ENCODE data around the gene FOXP1.

FOXP1 gene

DNA sequence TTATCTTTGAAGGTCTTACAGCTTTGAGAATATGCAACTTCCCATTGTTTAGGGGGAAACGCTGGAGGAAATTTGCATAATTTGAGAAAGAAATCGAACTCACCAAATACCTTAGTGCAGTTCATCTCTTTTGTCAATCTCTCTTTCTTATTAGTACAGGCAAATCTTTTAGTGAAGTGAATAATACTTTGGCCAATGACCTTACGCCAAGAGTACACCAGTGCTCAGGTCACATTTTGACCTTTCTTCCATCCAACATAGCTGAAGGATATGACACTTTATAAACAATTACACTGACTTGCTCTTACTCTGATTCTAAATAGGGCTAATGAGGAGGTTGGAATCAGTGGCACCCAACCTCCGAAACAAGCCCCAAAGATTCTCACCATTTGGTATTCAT, 494.8 kb downstream of the FOXP1 start (continued):
- TF ChIP-seq, protein P1, sequence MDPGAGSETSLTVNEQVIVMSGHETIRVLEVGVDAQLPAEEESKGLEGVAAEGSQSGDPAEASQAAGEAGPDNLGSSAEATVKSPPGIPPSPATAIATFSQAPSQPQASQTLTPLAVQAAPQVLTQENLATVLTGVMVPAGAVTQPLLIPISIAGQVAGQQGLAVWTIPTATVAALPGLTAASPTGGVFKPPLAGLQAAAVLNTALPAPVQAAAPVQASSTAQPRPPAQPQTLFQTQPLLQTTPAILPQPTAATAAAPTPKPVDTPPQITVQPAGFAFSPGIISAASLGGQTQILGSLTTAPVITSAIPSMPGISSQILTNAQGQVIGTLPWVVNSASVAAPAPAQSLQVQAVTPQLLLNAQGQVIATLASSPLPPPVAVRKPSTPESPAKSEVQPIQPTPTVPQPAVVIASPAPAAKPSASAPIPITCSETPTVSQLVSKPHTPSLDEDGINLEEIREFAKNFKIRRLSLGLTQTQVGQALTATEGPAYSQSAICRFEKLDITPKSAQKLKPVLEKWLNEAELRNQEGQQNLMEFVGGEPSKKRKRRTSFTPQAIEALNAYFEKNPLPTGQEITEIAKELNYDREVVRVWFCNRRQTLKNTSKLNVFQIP (CRISPR knock-in tag; IDR thresholded peaks at IDR 0.05; ENCODE audit: borderline replicate concordance, low read depth): no peak
- TF ChIP-seq TCF4 (CRISPR knock-in tag; IDR thresholded peaks at IDR 0.05; ENCODE audit: borderline replicate concordance) (no peak), TOX (CRISPR knock-in tag; IDR thresholded peaks at IDR 0.05; ENCODE audit: borderline replicate concordance) (no peak), ZNF70 (CRISPR knock-in tag; IDR thresholded peaks at IDR 0.05) (no peak)
- TF ChIP-seq, protein P2, sequence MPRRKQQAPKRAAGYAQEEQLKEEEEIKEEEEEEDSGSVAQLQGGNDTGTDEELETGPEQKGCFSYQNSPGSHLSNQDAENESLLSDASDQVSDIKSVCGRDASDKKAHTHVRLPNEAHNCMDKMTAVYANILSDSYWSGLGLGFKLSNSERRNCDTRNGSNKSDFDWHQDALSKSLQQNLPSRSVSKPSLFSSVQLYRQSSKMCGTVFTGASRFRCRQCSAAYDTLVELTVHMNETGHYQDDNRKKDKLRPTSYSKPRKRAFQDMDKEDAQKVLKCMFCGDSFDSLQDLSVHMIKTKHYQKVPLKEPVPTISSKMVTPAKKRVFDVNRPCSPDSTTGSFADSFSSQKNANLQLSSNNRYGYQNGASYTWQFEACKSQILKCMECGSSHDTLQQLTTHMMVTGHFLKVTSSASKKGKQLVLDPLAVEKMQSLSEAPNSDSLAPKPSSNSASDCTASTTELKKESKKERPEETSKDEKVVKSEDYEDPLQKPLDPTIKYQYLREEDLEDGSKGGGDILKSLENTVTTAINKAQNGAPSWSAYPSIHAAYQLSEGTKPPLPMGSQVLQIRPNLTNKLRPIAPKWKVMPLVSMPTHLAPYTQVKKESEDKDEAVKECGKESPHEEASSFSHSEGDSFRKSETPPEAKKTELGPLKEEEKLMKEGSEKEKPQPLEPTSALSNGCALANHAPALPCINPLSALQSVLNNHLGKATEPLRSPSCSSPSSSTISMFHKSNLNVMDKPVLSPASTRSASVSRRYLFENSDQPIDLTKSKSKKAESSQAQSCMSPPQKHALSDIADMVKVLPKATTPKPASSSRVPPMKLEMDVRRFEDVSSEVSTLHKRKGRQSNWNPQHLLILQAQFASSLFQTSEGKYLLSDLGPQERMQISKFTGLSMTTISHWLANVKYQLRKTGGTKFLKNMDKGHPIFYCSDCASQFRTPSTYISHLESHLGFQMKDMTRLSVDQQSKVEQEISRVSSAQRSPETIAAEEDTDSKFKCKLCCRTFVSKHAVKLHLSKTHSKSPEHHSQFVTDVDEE (CRISPR knock-in tag; IDR thresholded peaks at IDR 0.05): no peak

DNA sequence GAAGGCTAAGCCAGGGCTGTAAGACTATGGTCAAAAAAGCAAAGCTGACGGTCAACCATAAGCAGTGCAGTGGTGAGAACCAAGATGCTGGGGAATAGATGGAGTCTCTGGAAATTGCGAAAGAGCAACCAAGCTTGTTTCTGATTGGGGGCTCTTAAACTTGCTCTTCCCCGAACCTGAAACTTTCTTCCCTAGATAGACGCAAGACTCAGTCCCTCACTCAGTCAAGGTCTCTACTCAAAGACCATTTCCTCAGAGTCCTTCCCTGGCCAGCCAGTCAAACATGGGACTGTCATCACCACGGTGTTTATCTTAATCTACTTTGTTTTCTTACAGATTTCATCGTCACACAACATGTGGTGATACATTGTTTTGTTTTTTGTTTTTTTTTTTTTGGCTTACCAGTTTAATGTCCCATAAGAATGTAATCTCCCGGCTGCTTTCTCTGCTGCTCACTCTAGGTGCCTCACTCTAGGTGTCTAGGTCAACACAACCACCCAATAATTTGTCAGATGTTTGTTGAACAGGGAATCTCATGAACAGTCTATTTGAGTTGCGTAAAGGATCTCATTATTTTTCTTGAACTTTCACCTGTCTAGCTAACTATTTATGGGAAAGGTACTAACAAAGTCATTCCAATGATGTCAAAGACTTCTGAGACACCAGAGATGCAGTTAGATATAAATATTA, 495.4 kb downstream of the FOXP1 start:
- ATAC-seq: no peak
- TF ChIP-seq OSR1 (CRISPR knock-in tag; IDR thresholded peaks at IDR 0.05) (no peak), ESRRG (CRISPR knock-in tag; IDR thresholded peaks at IDR 0.05) (no peak), ZC3H10 (CRISPR knock-in tag; IDR thresholded peaks at IDR 0.05) (no peak), TOX (CRISPR knock-in tag; IDR thresholded peaks at IDR 0.05; ENCODE audit: borderline replicate concordance) (no peak), ISL1 (CRISPR knock-in tag; IDR thresholded peaks at IDR 0.05) (no peak)

- no peak for TF ChIP-seq ZNF70 (CRISPR knock-in tag; IDR thresholded peaks at IDR 0.05)
- ATAC-seq: no peak
Measured at GRCh38 chr3:71087143-71088018, 496.1 kb downstream of the FOXP1 start.

DNA sequence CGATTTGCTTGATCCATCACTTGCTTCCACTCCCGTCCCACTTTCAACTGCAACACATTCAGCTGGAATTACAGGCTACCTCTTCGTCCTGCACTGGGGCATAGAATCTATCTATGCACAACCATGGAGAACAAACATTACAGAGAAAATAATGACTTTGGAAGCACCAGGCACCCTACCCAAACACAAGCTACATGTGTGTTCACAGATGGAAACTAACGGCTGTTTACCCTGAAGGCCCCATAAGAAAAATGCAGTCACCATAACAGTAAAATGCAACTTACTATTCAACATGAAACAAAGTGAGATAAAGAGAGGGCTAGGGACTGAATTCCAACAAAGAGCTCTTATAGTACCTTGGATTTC, 496.8 kb downstream of the FOXP1 start:
- ATAC-seq: no peak
- TF ChIP-seq, protein P3, sequence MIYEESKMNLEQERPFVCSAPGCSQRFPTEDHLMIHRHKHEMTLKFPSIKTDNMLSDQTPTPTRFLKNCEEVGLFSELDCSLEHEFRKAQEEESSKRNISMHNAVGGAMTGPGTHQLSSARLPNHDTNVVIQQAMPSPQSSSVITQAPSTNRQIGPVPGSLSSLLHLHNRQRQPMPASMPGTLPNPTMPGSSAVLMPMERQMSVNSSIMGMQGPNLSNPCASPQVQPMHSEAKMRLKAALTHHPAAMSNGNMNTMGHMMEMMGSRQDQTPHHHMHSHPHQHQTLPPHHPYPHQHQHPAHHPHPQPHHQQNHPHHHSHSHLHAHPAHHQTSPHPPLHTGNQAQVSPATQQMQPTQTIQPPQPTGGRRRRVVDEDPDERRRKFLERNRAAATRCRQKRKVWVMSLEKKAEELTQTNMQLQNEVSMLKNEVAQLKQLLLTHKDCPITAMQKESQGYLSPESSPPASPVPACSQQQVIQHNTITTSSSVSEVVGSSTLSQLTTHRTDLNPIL (CRISPR knock-in tag; IDR thresholded peaks at IDR 0.05; ENCODE audit: low read depth): no peak
- TF ChIP-seq ARNTL (CRISPR knock-in tag; IDR thresholded peaks at IDR 0.05; ENCODE audit: borderline replicate concordance, low read depth): no peak
- no peak for TF ChIP-seq ZNF8 (CRISPR knock-in tag; IDR thresholded peaks at IDR 0.05)
- no peak for TF ChIP-seq PPARA (CRISPR knock-in tag; IDR thresholded peaks at IDR 0.05; ENCODE audit: borderline replicate concordance)
- no peak for TF ChIP-seq ZNF70 (CRISPR knock-in tag; IDR thresholded peaks at IDR 0.05)
- TF ChIP-seq RARB (CRISPR knock-in tag; IDR thresholded peaks at IDR 0.05): no peak
- no peak for TF ChIP-seq TCF4 (CRISPR knock-in tag; IDR thresholded peaks at IDR 0.05; ENCODE audit: borderline replicate concordance)
- TF ChIP-seq TOX (CRISPR knock-in tag; IDR thresholded peaks at IDR 0.05; ENCODE audit: borderline replicate concordance): no peak
- TF ChIP-seq, protein P1 (CRISPR knock-in tag; IDR thresholded peaks at IDR 0.05; ENCODE audit: borderline replicate concordance, low read depth): no peak
- TF ChIP-seq GLIS3 (CRISPR knock-in tag; IDR thresholded peaks at IDR 0.05): no peak
- no peak for TF ChIP-seq ESRRG (CRISPR knock-in tag; IDR thresholded peaks at IDR 0.05)
- no peak for TF ChIP-seq CSDC2 (CRISPR knock-in tag; IDR thresholded peaks at IDR 0.05)
- TF ChIP-seq, protein P2 (CRISPR knock-in tag; IDR thresholded peaks at IDR 0.05): no peak
- TF ChIP-seq SNAI2 (CRISPR knock-in tag; IDR thresholded peaks at IDR 0.05): no peak

Measured in SK-N-SH treated with all-trans-retinoic acid at 6 μM for 48 hours (cell line).